HG02610 (cell line): ENCODE results near the gene COL6A2.

ENCODE experiments used
- ATAC-seq: cut with Tn5 transposase; IDR thresholded peaks from one replicate; pipeline ENCODE4 v1.9.1; 2021; ENCODE audit warnings: mild to moderate bottlenecking, moderate library complexity; ENCODE audit not compliant: unreplicated experiment

Gene COL6A2

DNA sequence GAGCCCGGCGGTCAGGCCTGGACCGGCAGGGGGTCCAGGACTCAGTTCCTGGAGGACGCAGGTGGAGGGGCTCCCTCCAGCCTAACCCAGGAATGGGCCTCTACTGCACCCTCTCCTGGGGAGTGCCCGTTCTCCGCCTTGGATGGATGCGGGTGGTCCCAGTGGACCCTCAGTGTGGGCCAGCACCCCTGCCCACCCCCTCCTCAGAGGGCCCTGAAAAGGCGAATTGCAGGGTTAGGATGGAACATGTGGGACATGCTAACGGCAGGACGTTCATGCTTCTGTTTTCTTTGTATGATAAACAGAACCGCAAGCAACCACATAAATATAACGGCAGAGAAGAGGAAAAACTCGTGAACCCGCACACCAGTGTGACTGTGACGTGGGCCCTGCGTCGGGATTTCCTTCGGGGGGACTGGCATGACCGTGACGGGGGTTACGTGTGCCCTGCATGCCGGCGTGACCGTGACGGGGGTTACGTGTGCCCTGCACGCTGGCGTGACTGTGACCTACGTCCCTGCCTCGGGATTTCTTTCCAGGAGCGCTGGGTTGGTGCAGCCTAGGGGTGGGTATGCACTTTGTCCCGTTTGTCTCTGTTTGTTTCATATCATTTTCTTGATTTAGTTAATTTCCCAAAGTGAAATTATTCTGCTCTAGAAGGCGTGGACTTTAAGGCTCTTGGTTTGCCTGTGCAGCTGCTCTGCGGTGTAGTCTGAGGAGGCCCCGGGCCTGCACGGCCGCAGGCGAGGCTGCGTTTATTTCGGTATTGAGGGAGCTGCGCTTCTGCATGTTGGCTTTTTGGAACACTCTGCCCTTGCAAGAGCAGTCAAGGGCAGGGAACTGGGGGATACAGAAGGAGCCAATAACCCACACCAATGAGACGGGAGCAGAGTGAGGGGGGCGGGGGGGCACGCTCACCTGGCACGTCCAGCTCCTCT is 54.3 kb downstream of the COL6A2 start:
- ATAC-seq: no peak

DNA sequence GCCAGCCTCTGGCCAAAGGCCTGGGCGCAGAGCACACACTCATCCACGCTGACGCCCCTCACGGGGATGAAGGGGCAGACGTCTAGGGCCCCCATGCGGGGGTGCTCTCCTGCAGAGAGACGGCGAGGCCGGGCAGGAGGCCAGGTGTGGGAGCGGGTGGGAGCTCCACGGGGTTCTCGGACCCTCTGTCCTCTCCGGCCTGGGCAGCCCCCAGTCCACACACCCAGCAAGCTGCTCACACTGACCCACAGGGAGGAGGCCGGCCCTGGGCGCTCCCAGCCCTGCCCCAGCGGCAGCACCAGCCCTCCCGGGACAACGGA is 55.0 kb downstream of the COL6A2 start:
- ATAC-seq: no peak

DNA sequence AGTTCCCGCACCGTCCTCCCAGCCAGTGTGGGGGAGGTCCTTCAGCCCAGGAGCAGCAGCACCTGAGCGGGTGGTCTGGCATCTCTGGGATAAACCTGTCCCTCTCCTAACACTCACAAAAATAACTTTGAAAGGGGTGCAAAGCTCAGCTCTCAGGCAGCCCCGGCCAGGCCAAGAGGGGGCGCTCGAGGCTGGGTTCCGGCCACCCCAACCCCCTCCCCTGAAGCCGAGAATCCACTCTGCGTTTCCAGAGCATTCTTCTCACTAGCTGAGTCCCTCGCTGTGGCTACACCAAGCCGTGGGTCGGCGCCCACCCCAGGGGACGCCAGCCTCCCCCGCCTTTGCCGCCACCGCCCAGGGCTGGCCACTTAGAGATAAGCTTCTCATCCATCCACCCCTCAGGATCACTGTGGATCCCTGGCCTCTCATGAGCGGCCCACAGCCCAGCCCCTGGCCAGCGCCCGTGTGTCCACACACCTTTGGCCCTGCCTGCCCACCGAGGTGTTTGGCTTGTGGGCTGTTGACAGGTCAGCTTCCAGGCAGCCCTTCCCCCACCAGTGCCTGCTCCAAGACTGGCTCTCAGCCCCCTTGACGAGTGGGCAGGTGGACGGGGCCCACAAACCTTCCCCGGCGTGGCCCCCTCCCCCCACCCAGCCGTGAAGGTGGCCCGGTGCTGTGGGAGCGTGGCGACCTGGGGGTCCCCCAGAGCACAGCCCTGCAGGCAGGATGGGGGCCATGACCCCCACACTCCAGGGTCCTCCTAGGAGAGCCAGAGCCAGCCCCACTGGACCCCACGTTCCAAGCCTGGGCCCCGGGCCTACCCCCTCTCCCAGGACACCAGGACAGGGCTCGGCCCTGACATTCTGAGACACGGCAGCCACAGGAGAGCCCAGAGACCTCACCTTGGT is 55.6 kb downstream of the COL6A2 start:
- ATAC-seq: no peak

DNA sequence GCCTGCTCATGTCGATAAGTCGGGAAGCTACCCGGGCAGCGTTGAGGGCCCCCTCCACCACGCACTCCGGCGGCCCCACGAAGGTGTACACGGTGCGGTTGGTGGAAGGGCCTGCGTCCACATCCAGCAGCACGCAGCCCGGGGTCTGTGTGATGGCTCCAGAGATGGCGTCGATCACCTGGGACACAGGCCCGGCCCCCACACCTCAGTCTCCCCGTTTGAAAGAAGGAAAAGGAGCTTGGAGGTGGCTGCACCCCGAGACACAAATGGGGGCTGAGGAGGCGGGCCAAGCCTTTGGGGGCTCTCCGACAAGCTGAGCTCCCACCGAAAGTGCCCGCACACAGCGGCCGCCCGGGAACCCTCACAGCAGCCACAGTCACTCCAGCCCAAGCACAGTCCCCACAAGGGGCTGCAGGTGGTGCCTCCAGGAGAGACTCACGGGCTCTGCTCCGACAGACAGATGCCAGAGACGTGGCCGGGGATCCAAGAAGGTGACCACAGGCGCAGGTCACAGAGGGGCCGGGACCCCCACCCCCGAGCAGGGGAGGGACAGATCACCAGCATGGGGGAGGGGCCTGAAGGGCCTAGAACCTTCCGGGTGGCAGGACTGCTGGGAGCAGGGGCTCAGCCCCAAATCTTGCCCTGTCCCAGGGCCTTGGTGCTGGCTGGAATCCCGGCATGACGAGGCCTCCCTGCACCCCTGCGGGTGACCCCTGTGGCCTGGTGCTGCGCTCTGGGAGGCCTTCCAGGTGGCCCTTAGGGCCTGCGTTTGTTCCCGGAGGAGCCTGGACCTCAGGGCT is 56.4 kb downstream of the COL6A2 start:
- no peak for ATAC-seq

DNA sequence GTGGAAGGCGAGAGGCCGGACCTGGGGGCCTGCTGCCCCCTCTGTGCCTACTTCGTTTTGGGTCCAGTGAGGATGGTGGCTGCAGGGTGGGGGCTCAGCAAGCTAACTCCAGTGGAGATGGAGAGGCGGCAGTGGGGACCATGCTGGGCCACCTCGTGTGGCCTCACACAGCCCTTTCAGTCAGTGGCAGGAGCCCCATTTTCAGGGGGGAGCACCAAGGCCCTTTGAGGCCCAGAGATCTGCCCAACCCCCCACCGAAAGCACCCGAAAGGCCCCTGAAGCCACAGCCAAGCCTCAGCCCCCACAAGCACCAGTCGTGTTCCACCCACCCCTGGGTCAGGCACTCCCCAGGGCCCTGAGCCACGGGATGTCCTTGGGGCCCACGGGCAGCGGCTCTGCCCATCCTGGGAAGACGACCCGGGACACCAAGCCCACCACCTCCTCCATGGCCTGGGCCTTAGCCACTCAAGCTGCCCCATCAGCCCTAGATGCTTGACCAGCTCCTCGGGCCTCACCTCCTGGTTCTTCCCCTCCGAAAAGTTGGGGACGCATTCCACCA is 57.1 kb downstream of the COL6A2 start:
- ATAC-seq: no peak

DNA sequence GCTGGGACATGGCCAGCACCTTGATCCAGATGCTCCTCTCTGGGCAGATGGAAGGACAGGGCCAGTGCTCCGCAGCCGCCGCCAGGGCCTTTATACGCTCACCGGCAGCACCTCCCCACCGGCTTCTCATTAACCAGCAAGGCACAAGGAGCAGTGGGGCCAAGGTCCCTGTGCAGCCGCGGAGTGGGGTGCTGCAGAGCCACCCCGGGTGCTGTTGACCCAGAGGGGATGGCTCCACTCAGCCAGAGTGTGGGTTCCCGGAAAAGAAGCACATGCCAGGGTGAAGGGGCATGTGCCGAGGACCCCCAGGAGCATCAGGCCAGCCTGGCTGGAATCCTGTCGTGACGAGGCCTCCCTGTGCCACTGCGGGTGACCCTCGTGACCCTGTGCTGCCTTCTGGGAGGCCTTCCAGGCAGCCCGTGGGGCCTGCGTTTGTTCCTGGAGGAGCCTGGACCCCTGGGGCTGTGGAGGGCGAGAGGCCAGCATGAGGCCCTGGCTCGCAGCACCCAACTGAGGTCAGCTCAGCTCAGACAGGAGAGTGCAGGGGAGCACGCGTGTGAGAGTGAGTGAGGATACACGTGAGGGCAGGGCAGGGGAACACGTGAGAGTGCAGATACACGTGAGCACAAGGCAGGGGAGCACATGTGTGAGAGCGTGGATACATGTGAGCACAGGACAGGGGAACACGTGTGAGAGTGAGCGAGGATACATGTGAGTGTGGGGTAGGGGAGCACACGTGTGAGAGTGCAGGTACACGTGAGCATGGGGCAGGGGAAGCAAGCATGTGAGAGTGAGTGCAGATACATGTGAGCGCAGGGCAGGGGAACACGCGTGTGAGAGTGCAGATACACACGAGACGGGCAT is 57.8 kb downstream of the COL6A2 start, which contains the start of gene FTCD:
FTCD (minus strand) TSS at position 66 of the 864 bp plus-strand sequence; CDS start at position 10, 56 bp downstream.
- ATAC-seq: no peak

DNA sequence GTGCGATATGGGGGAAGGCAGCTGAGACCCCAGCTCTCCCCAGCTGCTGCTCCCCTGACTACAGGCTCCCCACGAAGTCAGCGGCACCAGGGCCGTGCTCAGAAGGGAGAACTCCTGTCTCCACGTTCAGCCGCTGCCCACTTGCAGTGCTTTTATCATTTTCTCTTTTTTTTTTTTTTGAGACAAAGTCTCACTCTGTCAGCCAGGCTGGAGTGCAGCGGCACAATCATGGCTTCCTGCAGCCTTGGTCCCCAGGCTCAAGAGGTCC is 58.4 kb downstream of the COL6A2 start:
- ATAC-seq: no peak

DNA sequence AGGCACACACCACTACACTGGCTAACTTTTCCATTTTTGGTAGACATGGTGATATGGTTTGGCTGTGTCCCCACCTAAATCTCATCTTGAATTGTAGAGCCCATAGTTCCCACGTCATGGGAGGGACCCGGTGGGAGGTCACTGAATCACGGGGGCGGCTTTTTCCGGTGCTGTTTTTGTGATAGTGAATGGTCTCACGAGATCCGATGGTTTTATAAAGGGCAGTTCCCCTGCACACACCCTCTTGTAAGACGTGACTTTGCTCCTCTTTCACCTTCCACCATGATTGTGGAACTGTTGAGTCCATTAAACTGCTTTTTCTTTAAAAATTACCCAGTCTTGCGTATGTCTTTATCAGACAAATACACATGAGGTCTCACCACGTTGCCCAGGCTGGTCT is 58.8 kb downstream of the COL6A2 start:
- ATAC-seq: no peak

DNA sequence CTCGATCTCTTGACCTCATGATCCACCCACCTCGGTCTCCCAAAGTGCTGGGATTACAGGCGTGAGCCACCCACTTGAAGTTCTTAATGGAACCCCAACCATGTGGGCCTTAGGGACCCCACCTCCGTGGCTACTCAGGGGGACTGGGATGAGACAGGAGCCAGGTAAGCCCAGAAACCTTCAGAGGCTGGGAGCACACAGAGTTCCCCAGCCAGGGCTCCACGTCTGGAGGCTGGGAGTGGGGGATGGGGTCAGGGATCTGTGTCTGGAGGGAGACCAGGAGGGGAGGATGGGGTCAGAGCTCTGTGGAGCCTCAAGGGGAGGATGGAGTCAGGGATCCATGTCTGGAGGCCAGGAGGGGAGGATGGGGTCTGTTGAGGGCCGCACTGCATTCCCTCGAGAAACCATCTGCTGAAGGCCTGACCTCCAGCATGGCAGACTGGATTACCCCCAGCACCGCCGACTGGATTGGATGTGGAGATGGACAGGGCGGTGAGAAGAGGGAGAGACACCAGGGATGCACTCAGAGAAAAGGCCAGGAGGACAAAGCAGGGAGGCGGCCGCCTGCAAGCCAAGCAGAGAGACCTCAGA is 59.6 kb downstream of the COL6A2 start:
- no peak for ATAC-seq

DNA sequence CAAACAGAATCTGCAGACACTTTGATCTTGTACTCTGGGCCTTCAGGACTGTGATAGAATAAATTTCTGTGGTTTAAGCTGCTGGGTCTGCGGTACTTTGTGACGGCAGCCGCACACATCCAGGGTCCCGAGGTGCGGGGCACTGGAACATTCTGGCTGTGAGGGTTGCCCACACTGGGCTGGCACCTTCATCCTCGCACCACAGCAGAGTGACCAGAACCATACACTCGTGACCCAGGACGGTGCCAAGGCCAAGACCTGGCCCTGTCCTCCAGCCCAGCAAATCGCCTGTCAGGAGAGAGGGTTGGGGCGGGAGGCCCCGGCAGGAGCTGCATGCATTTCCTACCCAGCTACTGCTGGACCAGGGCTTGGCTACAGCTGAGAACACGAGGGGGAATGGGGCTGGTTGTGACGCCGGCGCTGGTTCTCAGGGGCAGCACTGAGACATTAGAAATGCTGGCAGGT is 60.1 kb downstream of the COL6A2 start:
- no peak for ATAC-seq

DNA sequence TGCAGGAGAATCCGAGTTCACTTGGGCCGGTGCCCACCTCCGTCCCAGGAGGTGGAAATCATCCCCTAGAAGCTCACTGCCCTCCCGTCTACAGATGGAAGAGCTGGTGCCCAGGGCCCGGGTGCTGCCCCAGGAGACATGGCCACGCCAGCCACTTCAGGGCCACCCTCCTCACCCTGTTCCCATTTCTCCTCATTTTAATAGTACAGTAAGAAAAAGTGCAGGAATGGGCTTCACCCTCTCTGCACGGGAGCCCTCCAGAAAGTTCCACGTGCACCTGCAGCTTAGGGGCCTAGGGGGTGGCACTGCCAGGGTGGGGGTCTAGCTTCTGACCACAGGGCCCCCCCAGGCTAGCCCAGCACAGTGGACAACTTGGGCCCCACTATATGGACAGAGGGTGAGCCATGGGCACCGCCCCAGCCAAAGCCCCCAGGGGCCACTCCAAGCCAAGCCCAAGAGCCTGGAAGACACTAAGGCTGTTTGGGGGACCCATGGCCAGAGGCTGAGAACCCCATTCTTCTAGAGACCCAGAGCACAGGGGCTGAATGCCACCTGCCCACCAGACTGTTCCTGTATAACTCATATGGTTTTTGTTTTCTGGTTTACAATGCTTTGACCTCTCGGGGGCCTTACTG is 60.9 kb downstream of the COL6A2 start:
- ATAC-seq: no peak

DNA sequence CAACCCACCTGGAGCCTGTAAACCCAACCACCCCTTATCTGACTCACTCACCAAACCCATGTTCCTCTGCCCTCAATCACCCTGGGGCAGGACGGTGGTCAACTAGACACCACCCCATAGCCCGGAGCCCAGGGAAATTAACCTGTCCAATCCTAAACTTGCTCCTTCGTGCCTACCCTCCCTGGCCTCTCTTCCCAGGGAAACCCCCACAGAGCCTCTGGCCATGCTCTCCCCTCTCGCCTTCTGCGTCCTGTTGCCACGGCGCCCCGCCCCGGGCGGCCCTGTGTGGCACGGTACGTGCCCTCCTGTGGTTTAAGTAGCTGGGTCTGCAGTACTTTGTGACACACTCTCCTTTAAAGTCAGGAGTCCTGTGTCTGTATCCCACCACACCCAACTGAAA is 61.5 kb downstream of the COL6A2 start:
- no peak for ATAC-seq

DNA sequence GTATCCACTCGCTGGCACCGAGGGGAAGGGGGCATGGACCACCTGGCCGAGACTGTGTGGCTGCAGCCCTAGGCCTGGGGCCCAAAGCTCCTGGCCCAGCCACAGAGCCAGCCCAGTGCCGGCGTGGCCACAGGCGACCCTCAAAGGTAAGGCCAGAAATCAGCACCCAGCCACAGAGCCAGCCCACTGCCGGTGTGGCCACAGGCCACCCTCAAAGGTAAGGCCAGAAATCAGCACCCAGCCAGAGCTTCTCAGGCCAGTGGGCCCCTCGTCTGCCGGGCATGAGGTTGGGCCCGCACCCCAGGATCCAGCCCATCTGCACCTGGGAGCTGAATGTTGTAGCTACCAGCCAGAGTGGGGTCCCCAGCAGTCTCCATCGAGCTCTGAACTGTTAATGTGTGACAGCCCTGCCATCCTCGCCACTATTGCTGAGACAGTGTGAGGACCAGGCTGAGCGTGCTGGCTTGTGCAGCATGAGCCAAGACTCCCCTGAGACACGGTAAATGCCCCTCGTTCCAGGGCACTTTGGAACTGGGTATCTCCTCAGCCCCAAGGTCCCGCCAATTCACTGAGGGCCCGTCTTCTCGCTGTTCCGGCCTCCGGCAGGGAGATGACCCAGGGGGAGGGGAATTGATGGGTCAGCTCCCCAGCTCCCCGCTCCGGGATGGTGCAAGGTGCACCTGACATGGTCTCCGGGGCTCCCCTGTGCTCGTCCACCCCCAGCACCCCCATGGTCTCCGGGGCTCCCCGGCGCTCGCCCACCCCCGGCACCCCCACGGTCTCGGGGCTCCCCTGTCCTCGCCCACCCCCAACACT is 62.1 kb downstream of the COL6A2 start:
- no peak for ATAC-seq

DNA sequence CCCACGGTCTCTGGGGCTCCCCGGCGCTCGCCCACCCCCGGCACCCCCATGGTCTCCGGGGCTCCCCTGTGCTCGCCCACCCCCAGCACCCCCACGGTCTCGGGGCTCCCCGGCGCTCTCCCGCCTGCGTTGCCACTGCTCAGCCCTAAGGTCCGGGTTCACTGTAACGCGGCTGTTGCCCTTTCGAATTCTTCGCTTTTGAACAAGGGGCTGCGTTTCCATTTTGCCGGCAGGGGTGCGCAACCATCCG is 62.7 kb downstream of the COL6A2 start:
- ATAC-seq: no peak

DNA sequence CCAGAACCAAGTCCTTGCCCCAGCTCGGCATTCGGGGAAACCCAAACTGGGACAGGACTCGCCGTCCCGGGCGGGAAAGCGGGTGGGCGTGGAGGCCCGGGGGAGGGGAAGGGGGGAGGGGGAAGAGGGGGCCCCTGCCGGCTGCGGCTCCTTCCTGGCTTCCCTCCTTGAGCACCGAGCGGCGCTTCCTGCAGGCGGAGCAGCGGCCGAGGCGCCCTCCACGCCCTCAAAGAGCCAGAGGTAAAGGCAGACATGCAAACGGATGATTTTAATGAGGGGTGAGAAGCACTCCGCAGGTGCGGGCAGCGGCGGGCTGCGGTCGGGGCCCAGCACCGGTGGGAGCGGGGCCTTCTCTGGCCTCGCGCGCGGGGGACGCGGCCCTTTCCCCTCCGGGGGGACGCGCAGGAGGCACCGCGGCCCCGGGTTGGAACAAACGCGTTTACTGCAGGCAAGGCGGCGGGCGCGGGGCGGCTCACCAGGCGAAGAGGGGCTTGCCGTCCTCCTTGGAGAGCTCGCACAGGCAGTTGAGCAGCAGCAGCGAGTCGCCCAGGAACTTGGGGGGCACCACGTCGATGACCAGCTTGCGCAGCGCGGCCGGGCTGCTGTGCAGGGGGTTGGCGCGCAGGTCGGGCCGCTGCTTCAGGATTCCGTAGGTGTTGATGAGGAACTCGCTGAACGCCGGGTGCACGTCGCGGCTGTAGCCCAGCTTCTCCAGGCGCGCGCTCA is 63.2 kb downstream of the COL6A2 start:
- ATAC-seq: no peak

DNA sequence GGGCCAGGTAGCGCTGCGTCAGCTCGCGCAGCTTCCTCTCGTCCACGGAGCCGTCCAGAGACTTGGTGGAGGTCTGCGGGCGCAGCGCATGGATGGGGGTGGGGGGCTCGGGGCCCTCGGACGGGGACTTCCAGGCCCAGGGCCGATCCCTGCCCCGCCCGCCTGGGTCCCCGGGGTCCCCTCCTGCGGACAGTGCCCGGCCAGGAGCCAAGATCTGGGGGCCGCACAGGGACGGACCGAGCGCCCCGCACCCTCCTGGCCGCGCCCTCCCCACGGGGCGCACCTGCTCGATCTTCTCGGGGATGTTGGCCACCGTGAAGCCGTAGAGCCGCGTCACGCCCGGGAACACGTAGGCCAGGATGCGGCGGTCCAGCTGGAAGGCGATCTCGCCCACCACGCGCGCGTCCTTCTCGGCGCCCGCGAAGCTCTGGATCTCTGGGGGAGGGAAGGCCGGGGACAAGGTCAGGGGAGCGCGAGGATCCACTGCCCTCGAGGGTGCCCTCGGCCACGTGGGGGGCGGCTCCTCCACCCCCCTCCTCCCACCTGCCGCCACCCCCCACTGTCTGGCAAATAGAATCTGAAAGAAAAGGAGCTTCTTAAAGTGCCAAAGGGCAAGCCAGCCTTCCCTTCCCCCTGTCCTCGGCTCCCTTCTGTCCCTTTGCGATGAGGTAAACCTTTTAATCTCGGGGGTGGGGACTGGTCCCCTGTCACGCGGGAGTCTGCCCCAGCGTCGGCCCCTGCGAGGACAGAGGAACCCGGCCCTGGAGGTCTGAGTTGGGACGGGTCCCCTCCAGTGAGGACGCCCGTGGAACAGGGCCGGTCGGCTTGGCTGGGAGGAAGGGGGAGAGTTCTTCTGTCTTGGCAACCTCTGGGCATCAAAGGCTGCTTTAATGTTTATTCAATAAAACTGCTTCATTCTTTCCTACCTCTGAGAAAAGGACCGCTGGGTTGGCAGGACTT is 64.0 kb downstream of the COL6A2 start:
- no peak for ATAC-seq

DNA sequence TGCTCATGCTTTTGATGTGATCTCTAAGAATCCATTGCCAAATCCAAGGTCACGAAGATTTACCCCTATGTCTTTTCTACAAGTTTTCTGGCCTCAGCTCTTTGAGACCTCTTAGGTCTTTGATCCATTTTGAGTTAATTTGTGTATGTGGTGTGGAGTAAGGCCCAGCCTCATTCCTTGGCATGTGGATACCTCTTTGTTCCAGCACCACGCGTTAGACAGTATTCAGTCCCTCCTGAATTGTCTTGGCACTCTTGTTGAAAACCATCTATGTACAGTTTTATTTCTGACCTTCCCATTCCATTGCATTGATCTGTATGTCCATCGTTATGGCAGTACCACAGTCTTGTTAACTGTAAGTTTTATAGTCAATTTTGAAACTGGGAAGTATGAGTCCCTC is 65.5 kb downstream of the COL6A2 start:
- no peak for ATAC-seq
